H9 (cell line): ENCODE data around the gene INPP5A. TPM values are rescaled to one million over a fixed set of nuclear protein-coding genes. Genes with fewer than 3 reads are reported as not detected.

ENCODE experiments used
- DNase-seq: peaks from one replicate; pipeline ENCODE4 v3.0.0-alpha.2; 2017
- H2AFZ ChIP-seq: one replicate; pipeline ENCODE4 v1.6.1; 2013; ENCODE audit warnings: mild to moderate bottlenecking, low read length, control low read depth, moderate library complexity
- H2AK5ac ChIP-seq: 2 replicates; pipeline ENCODE4 v1.6.1; 2013; ENCODE audit warnings: low read length, control low read depth, mixed read lengths; ENCODE audit not compliant: insufficient read length
- H2BK120ac ChIP-seq: one replicate; pipeline ENCODE4 v1.6.1; 2013; ENCODE audit warnings: low read depth, mild to moderate bottlenecking, low read length, control low read depth, inconsistent platforms; ENCODE audit not compliant: poor library complexity, severe bottlenecking
- H2BK12ac ChIP-seq: 2 replicates; pipeline ENCODE4 v1.6.1; 2013; ENCODE audit warnings: low read length, control low read depth, mixed read lengths, low read depth; ENCODE audit not compliant: insufficient read length
- H2BK15ac ChIP-seq: 2 replicates; pipeline ENCODE4 v1.6.1; 2013; ENCODE audit warnings: low read depth, low read length, control low read depth
- H2BK20ac ChIP-seq: one replicate; pipeline ENCODE4 v1.6.1; 2013; ENCODE audit warnings: low read depth, mild to moderate bottlenecking, low read length, control low read depth, inconsistent platforms; ENCODE audit not compliant: poor library complexity, severe bottlenecking
- H2BK5ac ChIP-seq: 2 replicates; pipeline ENCODE4 v1.6.1; 2013; ENCODE audit warnings: low read length, control low read depth, mixed read lengths; ENCODE audit not compliant: insufficient read length
- H3K14ac ChIP-seq: 2 replicates; pipeline ENCODE4 v1.6.1; 2013; ENCODE audit warnings: low read length, control low read depth; ENCODE audit not compliant: insufficient read depth
- H3K18ac ChIP-seq: 2 replicates; pipeline ENCODE4 v1.6.1; 2013; ENCODE audit warnings: low read depth, mild to moderate bottlenecking, mixed read lengths, low read length, control low read depth; ENCODE audit not compliant: insufficient read length
- H3K23ac ChIP-seq: 2 replicates; pipeline ENCODE4 v1.6.1; 2013; ENCODE audit warnings: low read length, control low read depth, mixed read lengths, low read depth; ENCODE audit not compliant: insufficient read length
- H3K23me2 ChIP-seq: 2 replicates; pipeline ENCODE4 v1.6.1; 2013; ENCODE audit warnings: low read depth, mild to moderate bottlenecking, mixed read lengths, low read length, control low read depth; ENCODE audit not compliant: insufficient read length, poor library complexity, severe bottlenecking
- H3K27ac ChIP-seq: 2 replicates; pipeline ENCODE4 v1.5.1; 2013; ENCODE audit warnings: low read length, control low read depth, mixed read lengths, low read depth; ENCODE audit not compliant: insufficient read length
- H3K27me3 ChIP-seq: 2 replicates; pipeline ENCODE4 v1.6.1; 2013; ENCODE audit warnings: low read length, control low read depth, inconsistent platforms; ENCODE audit not compliant: insufficient read depth
- H3K4ac ChIP-seq: 2 replicates; pipeline ENCODE4 v1.6.1; 2013; ENCODE audit warnings: low read depth, mild to moderate bottlenecking, control low read depth, inconsistent platforms, low read length, moderate library complexity
- H3K4me1 ChIP-seq: 2 replicates; pipeline ENCODE4 v1.6.1; 2013; ENCODE audit warnings: low read length, control low read depth, inconsistent platforms; ENCODE audit not compliant: insufficient read depth
- H3K4me2 ChIP-seq: 2 replicates; pipeline ENCODE4 v1.6.1; 2013; ENCODE audit warnings: low read length, control low read depth, mixed read lengths; ENCODE audit not compliant: insufficient read length, insufficient read depth
- H3K56ac ChIP-seq: 2 replicates; pipeline ENCODE4 v1.6.1; 2013; ENCODE audit warnings: low read depth, mild to moderate bottlenecking, mixed read lengths, low read length, control low read depth; ENCODE audit not compliant: insufficient read length
- H3K79me1 ChIP-seq: 2 replicates; pipeline ENCODE4 v1.6.1; 2013; ENCODE audit warnings: low read depth, mild to moderate bottlenecking, moderate library complexity, low read length, control low read depth, inconsistent platforms; ENCODE audit not compliant: insufficient read depth, poor library complexity, severe bottlenecking
- H3K79me2 ChIP-seq: 2 replicates; pipeline ENCODE4 v1.6.1; 2013; ENCODE audit warnings: low read length, control low read depth, inconsistent platforms; ENCODE audit not compliant: insufficient read depth
- H3K9ac ChIP-seq: 2 replicates; pipeline ENCODE4 v1.6.1; 2013; ENCODE audit warnings: low read length, control low read depth, mixed read lengths; ENCODE audit not compliant: insufficient read length; ENCODE audit errors: extremely low read depth
- H3K9me3 ChIP-seq: one replicate; pipeline ENCODE4 v1.6.1; 2013; ENCODE audit warnings: low read depth, low read length, inconsistent platforms; ENCODE audit not compliant: control insufficient read depth
- H3T11ph ChIP-seq: one replicate; pipeline ENCODE4 v1.6.1; 2013; ENCODE audit warnings: mild to moderate bottlenecking, low read length, control low read depth, inconsistent platforms
- H4K20me1 ChIP-seq: one replicate; pipeline ENCODE4 v1.6.1; 2013; ENCODE audit not compliant: control insufficient read depth, insufficient read length, insufficient read depth
- H4K5ac ChIP-seq: 2 replicates; pipeline ENCODE4 v1.6.1; 2013; ENCODE audit warnings: low read depth, mild to moderate bottlenecking, mixed read lengths, low read length, control low read depth; ENCODE audit not compliant: insufficient read length
- H4K8ac ChIP-seq: replicated peaks from 2 replicates; pipeline ENCODE4 v1.6.1; 2013; ENCODE audit warnings: low read length, control low read depth, mixed read lengths, low read depth; ENCODE audit not compliant: insufficient read length
- H4K91ac ChIP-seq: 2 replicates; pipeline ENCODE4 v1.6.1; 2013; ENCODE audit warnings: low read depth, mild to moderate bottlenecking, moderate library complexity, mixed read lengths, low read length, control low read depth; ENCODE audit not compliant: insufficient read length
- H3K27ac Mint-ChIP-seq, 3 experiments: 2 replicates in 2 of 3; 3 replicates in 1 of 3; pipeline ENCODE4 v1.8.0; 2020 to 2021; ENCODE audit warnings: mixed read lengths in 3 of 3, mild to moderate bottlenecking in 1 of 3, moderate library complexity in 1 of 3
- H3K27me3 Mint-ChIP-seq: 2 replicates; pipeline ENCODE4 v1.8.0; 2021; ENCODE audit warnings: low read depth, mild to moderate bottlenecking, moderate library complexity, mixed read lengths
- H3K36me3 Mint-ChIP-seq, 3 experiments: 2 replicates in 2 of 3; 3 replicates in 1 of 3; pipeline ENCODE4 v1.8.0; 2020 to 2021; ENCODE audit warnings: low read depth in 3 of 3, mixed read lengths in 3 of 3; ENCODE audit not compliant: insufficient read depth in 1 of 3
- H3K4me1 Mint-ChIP-seq, 2 experiments: 2 replicates each; pipeline ENCODE4 v1.8.0; 2020; ENCODE audit warnings: mixed read lengths in 2 of 2
- H3K4me3 Mint-ChIP-seq, 2 experiments: 2 replicates in 1 of 2; 3 replicates in 1 of 2; pipeline ENCODE4 v1.8.0; 2020 to 2021; ENCODE audit warnings: mild to moderate bottlenecking in 2 of 2, mixed read lengths in 2 of 2, moderate library complexity in 1 of 2
- H3K9me3 Mint-ChIP-seq, 2 experiments: 2 replicates in 1 of 2; 3 replicates in 1 of 2; pipeline ENCODE4 v1.8.0; 2020; ENCODE audit warnings: mild to moderate bottlenecking in 2 of 2, mixed read lengths in 2 of 2, moderate library complexity in 1 of 2
- CTCF ChIP-seq: fragments of 200-600 bp; sonication (generic); conservative IDR thresholded peaks from 3 replicates; pipeline ENCODE4 v1.8.0; 2021; ENCODE audit warnings: antibody characterized with exemption, mild to moderate bottlenecking
- WGBS: extraction: QIAGEN DNeasy Blood & Tissue Kit; methylation state at CpG from one replicate; pipeline ENCODE4 v1.1.7; 2013; ENCODE audit warnings: missing lambda C conversion rate, low lambda C conversion rate, mixed read lengths; ENCODE audit not compliant: insufficient read length; ENCODE audit errors: extremely low coverage; 5-methylcytosine and 5-hydroxymethylcytosine counted together
- total RNA-seq: library from RNA; stranded (reverse); gene quantifications from 2 replicates; pipeline ENCODE4 v1.2.1, GENCODE V29; 2021

INPP5A gene
- total RNA-seq, 1 experiment from 2014 or later: 17.7 TPM

- Histone ChIP-seq H3K27ac (no peak overlapping the region), H4K91ac (no peak overlapping the region), H3K79me2 (no peaks in the 10 kb centered on the region), H3K4ac (no peak overlapping the region), H3K23me2 (peaks cover 8% of the 10 kb centered on the region), H2BK120ac (no peak overlapping the region), H3K56ac (no peak overlapping the region), H2BK20ac (no peak overlapping the region), H3K4me2 (no peak overlapping the region), H2AK5ac (no peak overlapping the region), H3K14ac (no peak overlapping the region), H3K23ac (no peak overlapping the region), H3K27me3 (no peaks in the 10 kb centered on the region; the same call in 1 of the 2 replicates), H2BK15ac (no peak overlapping the region), H4K20me1 (peaks cover 2% of the 10 kb centered on the region), H2BK5ac (no peak overlapping the region), H3K79me1 (peaks cover 5% of the 10 kb centered on the region), H3K4me1 (no peaks in the 10 kb centered on the region; the same call in 1 of the 2 replicates), H4K5ac (no peak overlapping the region), H4K8ac (no peak overlapping the region), H3K18ac (no peak overlapping the region), H3T11ph (no peak overlapping the region), H3K9ac (no peak overlapping the region), H2BK12ac (no peak overlapping the region), H3K9me3 (no peaks in the 10 kb centered on the region), H2AFZ (no peak overlapping the region)
- peaks cover 46 to 60% of the 10 kb centered on the region in 2 experiments for H3K4me1 Mint-ChIP-seq
- TF ChIP-seq CTCF: no peak
- no peak overlapping the region for H3K27ac Mint-ChIP-seq
- H3K27me3 Mint-ChIP-seq: peaks cover 25% of the 10 kb centered on the region
- H3K4me3 Mint-ChIP-seq: 0 out of 5 replicates have a peak overlapping the region, but pooled peaks of 1 of the 2 experiments have one; percentile 25
- no peaks in the 10 kb centered on the region for H3K9me3 Mint-ChIP-seq
- peaks cover 0 to 4% (median 0%) of the 10 kb centered on the region in 3 experiments; a peak in 2 of 7 replicates for H3K36me3 Mint-ChIP-seq
- no peak for DNase-seq
- WGBS: no CpG with 5 or more reads among the region's 5 CpGs
Measured at GRCh38 chr10:132539894-132540293, 2.3 kb downstream of the INPP5A start.
